OCI-LY7 (cell line): ENCODE results near the gene OR2W1.
A peak's percentile ranks its signal among the peaks of the same experiment; 100 is the strongest.

Source experiments
- EZH2phosphoT487 ChIP-seq: fragments of 200-600 bp; sonication (generic); IDR thresholded peaks from 2 replicates; pipeline ENCODE4 v1.6.1; 2018; ENCODE audit warnings: low read depth, borderline replicate concordance, mild to moderate bottlenecking, mixed run types, antibody characterized with exemption, low read length, moderate library complexity, mixed read lengths
- TF ChIP-seq, protein P1 (sequence below): fragments of 200-600 bp; sonication (generic); conservative IDR thresholded peaks from 2 replicates; pipeline ENCODE4 v1.5.1; 2014; ENCODE audit warnings: mild to moderate bottlenecking, antibody characterized with exemption, low read length, moderate library complexity, mixed read lengths

DNA sequence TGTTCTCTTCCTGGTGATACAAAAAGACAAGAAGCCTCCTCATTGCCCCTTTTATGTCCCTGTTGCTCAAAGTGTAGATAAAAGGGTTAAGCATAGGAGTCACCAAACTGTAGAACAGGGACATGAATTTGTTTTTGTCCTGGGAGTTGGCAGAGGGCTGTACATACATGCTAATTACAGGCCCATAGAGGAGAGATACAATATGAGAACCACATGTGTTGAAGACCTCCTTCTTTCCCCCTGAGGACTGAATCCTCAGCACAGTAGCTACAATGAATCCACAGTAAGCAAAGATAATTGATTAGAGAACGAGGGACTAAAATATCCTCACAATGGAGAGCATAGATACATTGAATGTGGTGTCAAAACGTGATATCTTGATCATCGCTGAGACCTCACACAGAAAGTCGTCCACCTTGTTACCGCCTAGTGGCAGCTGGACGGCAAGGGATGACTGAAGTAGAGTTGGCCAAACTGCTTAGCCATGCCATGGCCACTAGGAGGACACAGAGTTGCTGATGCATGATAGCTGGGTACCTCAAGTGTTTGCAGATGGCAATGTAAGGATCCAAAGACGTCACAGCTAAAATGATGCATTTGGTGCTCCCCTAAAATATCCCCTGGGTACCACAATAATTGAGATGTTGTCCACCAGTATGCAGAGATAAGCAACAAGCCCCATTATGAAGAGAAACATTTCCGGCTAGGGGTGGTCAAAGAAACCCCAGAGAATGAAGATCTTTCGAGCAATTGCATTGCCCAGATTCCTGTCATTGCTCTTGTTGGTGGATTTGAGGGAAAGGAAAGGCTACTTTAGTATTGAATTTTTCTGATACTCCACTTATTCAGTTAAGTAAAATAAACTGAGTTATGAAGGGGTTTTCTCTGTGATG lies 27.1 kb upstream of the OR2W1 start:
- TF ChIP-seq, protein P1, sequence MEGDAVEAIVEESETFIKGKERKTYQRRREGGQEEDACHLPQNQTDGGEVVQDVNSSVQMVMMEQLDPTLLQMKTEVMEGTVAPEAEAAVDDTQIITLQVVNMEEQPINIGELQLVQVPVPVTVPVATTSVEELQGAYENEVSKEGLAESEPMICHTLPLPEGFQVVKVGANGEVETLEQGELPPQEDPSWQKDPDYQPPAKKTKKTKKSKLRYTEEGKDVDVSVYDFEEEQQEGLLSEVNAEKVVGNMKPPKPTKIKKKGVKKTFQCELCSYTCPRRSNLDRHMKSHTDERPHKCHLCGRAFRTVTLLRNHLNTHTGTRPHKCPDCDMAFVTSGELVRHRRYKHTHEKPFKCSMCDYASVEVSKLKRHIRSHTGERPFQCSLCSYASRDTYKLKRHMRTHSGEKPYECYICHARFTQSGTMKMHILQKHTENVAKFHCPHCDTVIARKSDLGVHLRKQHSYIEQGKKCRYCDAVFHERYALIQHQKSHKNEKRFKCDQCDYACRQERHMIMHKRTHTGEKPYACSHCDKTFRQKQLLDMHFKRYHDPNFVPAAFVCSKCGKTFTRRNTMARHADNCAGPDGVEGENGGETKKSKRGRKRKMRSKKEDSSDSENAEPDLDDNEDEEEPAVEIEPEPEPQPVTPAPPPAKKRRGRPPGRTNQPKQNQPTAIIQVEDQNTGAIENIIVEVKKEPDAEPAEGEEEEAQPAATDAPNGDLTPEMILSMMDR = peak; percentile 63
- TF ChIP-seq EZH2phosphoT487 = no peak
